ENCODE measurements around the gene NGRN.
"Not testable (repeated sequence)": the region's sequence is repeated elsewhere in the genome, so short reads cannot be mapped to it uniquely, and the experiment has no call there.

The NGRN gene

DNA sequence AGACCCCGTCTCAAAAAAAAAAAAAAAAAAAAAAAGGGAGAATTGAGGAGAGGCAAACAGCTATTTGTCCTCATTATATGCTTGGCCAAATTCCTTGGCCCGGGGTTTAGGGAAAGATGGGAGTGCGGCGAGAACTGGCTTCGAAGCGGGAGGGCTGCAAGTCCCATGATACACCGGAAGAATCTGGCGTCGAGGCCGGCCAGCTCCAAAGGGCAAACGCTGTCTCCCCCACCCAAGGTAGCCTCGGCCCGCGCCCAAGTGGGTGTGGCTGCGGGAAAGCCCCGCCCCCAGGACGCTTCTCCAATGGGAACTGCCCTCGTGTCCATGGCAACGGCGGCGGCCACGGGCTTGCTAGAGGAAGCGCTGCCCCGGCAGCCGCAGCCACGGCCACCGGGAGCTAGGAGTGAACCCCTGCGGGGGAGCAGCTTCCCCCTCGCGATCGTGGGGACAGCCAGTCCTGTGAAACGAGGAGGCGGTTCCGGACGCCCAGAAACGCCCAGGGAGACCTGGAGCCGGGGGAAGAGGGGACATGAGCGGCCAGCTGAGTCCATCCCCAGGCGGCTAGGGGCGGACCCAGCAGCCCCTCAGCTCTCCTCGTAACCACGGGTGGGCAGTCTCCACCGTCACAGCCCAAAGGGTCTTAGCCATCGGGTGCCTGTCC lies 16.1 kb upstream of the NGRN start, which contains the start of gene TTLL13:
Gene TTLL13 (plus strand): TSS at position 354 of the 661 bp plus-strand sequence. CDS start 1,075 bp downstream, outside the sequence.
- H3K36me3 ChIP-seq (ENCODE audit: insufficient read depth) = no peaks in the 10 kb centered on the region
- no peak within 1 kb of the TSS for H2AFZ ChIP-seq (ENCODE audit: low read depth)
- TF ChIP-seq, protein P1, sequence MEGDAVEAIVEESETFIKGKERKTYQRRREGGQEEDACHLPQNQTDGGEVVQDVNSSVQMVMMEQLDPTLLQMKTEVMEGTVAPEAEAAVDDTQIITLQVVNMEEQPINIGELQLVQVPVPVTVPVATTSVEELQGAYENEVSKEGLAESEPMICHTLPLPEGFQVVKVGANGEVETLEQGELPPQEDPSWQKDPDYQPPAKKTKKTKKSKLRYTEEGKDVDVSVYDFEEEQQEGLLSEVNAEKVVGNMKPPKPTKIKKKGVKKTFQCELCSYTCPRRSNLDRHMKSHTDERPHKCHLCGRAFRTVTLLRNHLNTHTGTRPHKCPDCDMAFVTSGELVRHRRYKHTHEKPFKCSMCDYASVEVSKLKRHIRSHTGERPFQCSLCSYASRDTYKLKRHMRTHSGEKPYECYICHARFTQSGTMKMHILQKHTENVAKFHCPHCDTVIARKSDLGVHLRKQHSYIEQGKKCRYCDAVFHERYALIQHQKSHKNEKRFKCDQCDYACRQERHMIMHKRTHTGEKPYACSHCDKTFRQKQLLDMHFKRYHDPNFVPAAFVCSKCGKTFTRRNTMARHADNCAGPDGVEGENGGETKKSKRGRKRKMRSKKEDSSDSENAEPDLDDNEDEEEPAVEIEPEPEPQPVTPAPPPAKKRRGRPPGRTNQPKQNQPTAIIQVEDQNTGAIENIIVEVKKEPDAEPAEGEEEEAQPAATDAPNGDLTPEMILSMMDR (conservative IDR thresholded peaks at IDR 0.05; ENCODE audit: low read depth, low read length) = no peak
- H3K4me1 ChIP-seq (ENCODE audit: low read depth, poor library complexity, severe bottlenecking) = no peaks in the 10 kb centered on the region
- H3K4me2 ChIP-seq = no peak within 1 kb of the TSS
- H4K20me1 ChIP-seq (ENCODE audit: insufficient read depth) = no peaks in the 10 kb centered on the region
- no peak within 1 kb of the TSS for H3K4me3 ChIP-seq (IDR thresholded peaks at IDR 0.05; ENCODE audit: insufficient read depth, low read depth, low read length)
- H3K79me2 ChIP-seq (ENCODE audit: insufficient read depth, low read depth) = no peaks in the 10 kb centered on the region
- no peaks in the 10 kb centered on the region for H3K27me3 ChIP-seq (ENCODE audit: insufficient read depth, low read depth)
- H3K9ac ChIP-seq = no peak within 1 kb of the TSS
- no peak within 1 kb of the TSS for H3K27ac ChIP-seq

DNA sequence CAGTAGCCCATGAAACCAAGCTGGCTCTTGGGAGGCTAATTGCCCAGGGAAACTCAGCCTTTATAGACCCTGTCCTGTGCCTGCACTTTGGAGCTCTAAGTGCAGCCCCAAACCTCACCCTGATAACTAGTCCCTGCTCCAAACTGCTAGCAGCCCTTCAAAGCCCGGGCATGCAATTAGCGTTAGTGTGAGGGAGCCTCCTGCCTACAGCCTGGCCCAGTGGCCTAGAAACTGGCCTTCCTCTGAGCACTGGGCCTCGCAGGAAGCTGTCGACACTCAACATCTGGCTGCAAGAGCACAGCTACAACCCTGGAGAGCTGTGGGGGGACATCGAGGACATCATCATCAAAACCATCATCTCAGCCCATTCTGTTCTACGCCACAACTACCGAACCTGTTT lies 7.7 kb upstream of the NGRN start:
- H3K9ac ChIP-seq = no peak overlapping the region

GRCh38 chr15:90259524-90259923 lies 5.9 kb upstream of the NGRN start:
- H3K27ac ChIP-seq = peak overlapping the region; percentile 65; the same call in 1 of the 2 replicates
- no peaks in the 10 kb centered on the region for H3K79me2 ChIP-seq (ENCODE audit: insufficient read depth, low read depth)
- H3K27me3 ChIP-seq (ENCODE audit: insufficient read depth, low read depth) = no peaks in the 10 kb centered on the region
- TF ChIP-seq, protein P1 (conservative IDR thresholded peaks at IDR 0.05; ENCODE audit: low read depth, low read length) = no peak
- peak overlapping the region; percentile 17; the same call in 1 of the 2 replicates for H3K9ac ChIP-seq
- no peaks in the 10 kb centered on the region for H4K20me1 ChIP-seq (ENCODE audit: insufficient read depth)
- no peak overlapping the region for H3K4me3 ChIP-seq (IDR thresholded peaks at IDR 0.05; ENCODE audit: insufficient read depth, low read depth, low read length)
- peak overlapping the region; percentile 40 for H3K4me2 ChIP-seq
- peak overlapping the region; percentile 36; the same call in 1 of the 2 replicates for H2AFZ ChIP-seq (ENCODE audit: low read depth)
- H3K4me1 ChIP-seq (ENCODE audit: low read depth, poor library complexity, severe bottlenecking) = peaks cover 38% of the 10 kb centered on the region
- H3K36me3 ChIP-seq (ENCODE audit: insufficient read depth) = no peaks in the 10 kb centered on the region

More for the DNA sequence above, 7.7 kb upstream of the NGRN start:
- H3K4me2 ChIP-seq = peak overlapping the region; percentile 40; the same call in 1 of the 2 replicates
- H3K27me3 ChIP-seq (ENCODE audit: insufficient read depth, low read depth) = no peaks in the 10 kb centered on the region
- H3K79me2 ChIP-seq (ENCODE audit: insufficient read depth, low read depth) = no peaks in the 10 kb centered on the region
- H2AFZ ChIP-seq (ENCODE audit: low read depth) = no peak overlapping the region
- no peak overlapping the region for H3K4me3 ChIP-seq (IDR thresholded peaks at IDR 0.05; ENCODE audit: insufficient read depth, low read depth, low read length)
- no peaks in the 10 kb centered on the region for H3K36me3 ChIP-seq (ENCODE audit: insufficient read depth)
- peaks cover 32% of the 10 kb centered on the region for H3K4me1 ChIP-seq (ENCODE audit: low read depth, poor library complexity, severe bottlenecking)
- H4K20me1 ChIP-seq (ENCODE audit: insufficient read depth) = no peaks in the 10 kb centered on the region
- TF ChIP-seq, protein P1 (conservative IDR thresholded peaks at IDR 0.05; ENCODE audit: low read depth, low read length) = no peak
- H3K27ac ChIP-seq = no peak overlapping the region

DNA sequence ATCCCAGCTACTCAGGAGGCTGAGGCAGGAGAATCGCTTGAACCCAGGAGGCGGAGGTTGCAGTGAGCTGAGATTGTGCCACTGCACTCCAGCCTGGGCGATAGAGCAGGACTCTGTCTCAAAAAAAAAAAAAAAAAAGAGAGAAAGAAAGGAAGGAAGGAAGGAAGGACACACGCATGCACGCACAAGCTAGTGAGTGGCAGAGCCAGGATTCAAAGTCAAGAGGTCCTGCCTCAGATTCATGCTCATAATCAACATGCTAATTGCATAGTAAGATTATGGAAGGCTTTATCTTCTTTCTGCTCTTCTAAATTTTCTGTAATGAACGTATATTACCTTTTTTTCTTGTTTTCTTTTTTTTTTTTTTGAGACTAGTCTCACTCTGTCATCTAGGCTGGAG lies 4.7 kb upstream of the NGRN start:
- peaks cover 43% of the 10 kb centered on the region for H3K4me1 ChIP-seq (ENCODE audit: low read depth, poor library complexity, severe bottlenecking)
- not testable (repeated sequence) for H4K20me1 ChIP-seq (ENCODE audit: insufficient read depth); H3K27ac ChIP-seq; H3K4me3 ChIP-seq (IDR thresholded peaks at IDR 0.05; ENCODE audit: insufficient read depth, low read depth, low read length); H3K36me3 ChIP-seq (ENCODE audit: insufficient read depth); H3K9ac ChIP-seq; H3K4me2 ChIP-seq; H3K27me3 ChIP-seq (ENCODE audit: insufficient read depth, low read depth); H3K79me2 ChIP-seq (ENCODE audit: insufficient read depth, low read depth); H2AFZ ChIP-seq (ENCODE audit: low read depth)

DNA sequence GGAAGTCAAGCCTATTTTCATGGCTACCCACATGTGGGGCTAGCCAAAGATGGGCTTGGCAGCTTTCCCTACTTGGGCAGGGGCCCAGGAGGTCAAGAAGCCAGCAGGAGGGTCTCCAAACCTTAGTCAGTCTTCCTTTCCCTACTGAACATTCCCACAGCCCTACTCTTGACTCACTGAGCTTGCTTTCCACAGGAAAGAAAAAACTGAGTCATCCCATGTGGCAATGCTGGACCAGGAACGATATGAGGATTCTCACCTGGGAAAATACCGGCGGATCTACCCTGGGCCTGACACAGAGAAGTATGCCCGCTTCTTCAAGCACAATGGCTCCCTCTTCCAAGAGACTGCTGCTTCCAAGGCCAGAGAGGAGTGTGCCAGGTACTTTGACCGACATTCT lies 3.7 kb upstream of the NGRN start:
- Histone ChIP-seq H3K27ac (no peak overlapping the region), H3K36me3 (ENCODE audit: insufficient read depth) (no peaks in the 10 kb centered on the region), H3K9ac (no peak overlapping the region), H3K27me3 (ENCODE audit: insufficient read depth, low read depth) (no peaks in the 10 kb centered on the region), H3K79me2 (ENCODE audit: insufficient read depth, low read depth) (peaks cover 10% of the 10 kb centered on the region), H3K4me2 (no peak overlapping the region), H2AFZ (ENCODE audit: low read depth) (no peak overlapping the region), H4K20me1 (ENCODE audit: insufficient read depth) (no peaks in the 10 kb centered on the region), H3K4me1 (ENCODE audit: low read depth, poor library complexity, severe bottlenecking) (peaks cover 46% of the 10 kb centered on the region), H3K4me3 (IDR thresholded peaks at IDR 0.05; ENCODE audit: insufficient read depth, low read depth, low read length) (no peak overlapping the region)
- TF ChIP-seq, protein P1 (conservative IDR thresholded peaks at IDR 0.05; ENCODE audit: low read depth, low read length) = no peak

Measured in KMS-11 (cell line).